GM19455 (cell line): ENCODE data around the gene ERMN.
A peak's percentile ranks its signal among the peaks of the same experiment; 100 is the strongest.
"Not testable (repeated sequence)": the region's sequence is repeated elsewhere in the genome, so short reads cannot be mapped to it uniquely, and the experiment has no call there.

ENCODE experiments used
- ATAC-seq: cut with Tn5 transposase; IDR thresholded peaks from one replicate; pipeline ENCODE4 v1.9.1; 2021; ENCODE audit not compliant: unreplicated experiment

Gene ERMN

GRCh38 chr2:157325786-157326185 lies at the start of gene ERMN:
ERMN (minus strand) TSS chr2:157325824; CDS start chr2:157325642, 182 bp downstream.
- no peak for ATAC-seq

GRCh38 chr2:157375384-157375783 lies 49.8 kb upstream of the ERMN start:
- no peak for ATAC-seq

- not testable (repeated sequence) for ATAC-seq
Observed at GRCh38 chr2:157368508-157368907, 42.9 kb upstream of the ERMN start.

- ATAC-seq = no peak
Observed at GRCh38 chr2:157367704-157368103, 42.1 kb upstream of the ERMN start.

GRCh38 chr2:157364257-157364974 lies 38.8 kb upstream of the ERMN start:
- ATAC-seq = peak; percentile 92

GRCh38 chr2:157363612-157364101 lies 38.0 kb upstream of the ERMN start:
- peak; percentile 42 for ATAC-seq

GRCh38 chr2:157362627-157363026 lies 37.0 kb upstream of the ERMN start:
- ATAC-seq = no peak

GRCh38 chr2:157361526-157361925 lies 35.9 kb upstream of the ERMN start:
- no peak for ATAC-seq

GRCh38 chr2:157359628-157360027 lies 34.0 kb upstream of the ERMN start:
- no peak for ATAC-seq

- ATAC-seq = no peak
Observed at GRCh38 chr2:157355618-157356017, 30.0 kb upstream of the ERMN start.

- no peak for ATAC-seq
Observed at GRCh38 chr2:157349949-157350515, 24.4 kb upstream of the ERMN start.

GRCh38 chr2:157348291-157348921 lies 22.8 kb upstream of the ERMN start:
- no peak for ATAC-seq

GRCh38 chr2:157345647-157346389 lies 20.2 kb upstream of the ERMN start:
- ATAC-seq = no peak

- not testable (repeated sequence) for ATAC-seq
Observed at GRCh38 chr2:157341381-157341780, 15.8 kb upstream of the ERMN start.

- ATAC-seq = no peak
Observed at GRCh38 chr2:157339965-157340655, 14.5 kb upstream of the ERMN start.

GRCh38 chr2:157337978-157338377 lies 12.4 kb upstream of the ERMN start:
- no peak for ATAC-seq

GRCh38 chr2:157336137-157337010 lies 10.8 kb upstream of the ERMN start:
- ATAC-seq = no peak

- ATAC-seq = no peak
Observed at GRCh38 chr2:157334797-157335196, 9.2 kb upstream of the ERMN start.

GRCh38 chr2:157334335-157334734 lies 8.7 kb upstream of the ERMN start:
- ATAC-seq = no peak
